Activated B cell treated with CpG ODN at 0.5 μM for 24 hours (primary cell): ENCODE measurements around the gene ARHGAP26. TPM values are rescaled to one million over a fixed set of nuclear protein-coding genes. Genes with fewer than 3 reads are reported as not detected.

ENCODE experiments used
- ATAC-seq: fragments of 200-7000 bp; cut with Tn5 transposase; one replicate; pipeline ENCODE4 v1.10.0; 2021; ENCODE audit warnings: low read depth, mild to moderate bottlenecking, moderate library complexity
- CTCF ChIA-PET: fragments of 350-600 bp; sonication (Branson Sonifier 250); formaldehyde crosslinking; loops from one replicate; lab custom pipeline; 2021; ENCODE audit warnings: antibody characterized with exemption; lab: Charles Lee
- POLR2A ChIA-PET: fragments of 350-600 bp; sonication (Branson Sonifier 250); formaldehyde crosslinking; loops from one replicate; lab custom pipeline; 2021; ENCODE audit warnings: antibody characterized with exemption; lab: Charles Lee
- DNase-seq: peaks from one replicate; pipeline ENCODE4 v3.0.0; 2022
- H3K27ac Mint-ChIP-seq: one replicate; pipeline ENCODE4 v1.8.0; 2020; ENCODE audit warnings: mixed read lengths
- H3K27me3 Mint-ChIP-seq: one replicate; pipeline ENCODE4 v1.8.0; 2021; ENCODE audit warnings: mixed read lengths
- H3K36me3 Mint-ChIP-seq: one replicate; pipeline ENCODE4 v1.8.0; 2021; ENCODE audit warnings: low read depth, mixed read lengths
- H3K4me1 Mint-ChIP-seq: one replicate; pipeline ENCODE4 v1.8.0; 2021; ENCODE audit warnings: mixed read lengths
- H3K4me3 Mint-ChIP-seq: one replicate; pipeline ENCODE4 v1.8.0; 2020; ENCODE audit warnings: mild to moderate bottlenecking, mixed read lengths
- H3K9me3 Mint-ChIP-seq: one replicate; pipeline ENCODE4 v1.8.0; 2020; ENCODE audit warnings: mixed read lengths
- CTCF ChIP-seq: fragments of 200-600 bp; IDR thresholded peaks from one replicate; pipeline ENCODE4 v1.8.0; 2022; ENCODE audit warnings: antibody characterized with exemption, mild to moderate bottlenecking
- intact Hi-C: fragments of 100-400 bp; cut with micrococcal nuclease; formaldehyde crosslinking; loops from one replicate; pipeline ENCODE4 v1.15.1; 2024
- total RNA-seq: library from RNA; stranded (reverse); gene quantifications from 2 replicates; pipeline ENCODE4 v1.2.3, GENCODE V29; 2022

The ARHGAP26 gene
- total RNA-seq, 1 donor from 2014 or later = 20.9 TPM

DNA sequence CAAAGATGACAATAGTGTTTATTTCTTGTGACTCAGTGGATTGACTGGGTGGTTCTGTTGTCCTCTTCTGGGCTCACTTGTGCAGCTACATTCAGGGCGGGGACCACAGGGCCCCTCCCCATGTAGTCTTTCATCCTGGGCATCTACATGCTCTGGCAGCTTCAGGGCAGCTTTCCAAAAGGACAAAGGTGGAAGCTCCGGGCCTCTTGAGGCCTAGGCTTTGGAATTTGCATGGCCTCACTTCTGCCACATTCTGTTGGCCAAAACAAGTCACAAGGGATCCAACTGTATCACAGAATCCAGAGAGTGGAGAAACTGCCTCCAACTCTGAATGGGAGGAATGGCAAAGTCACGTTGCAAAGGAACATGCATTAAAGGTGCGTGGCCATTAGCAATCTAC, 64.3 kb downstream of the ARHGAP26 start:
- Mint-ChIP-seq H3K9me3 (no peaks in the 10 kb centered on the region), H3K4me3 (no peak overlapping the region), H3K27me3 (no peaks in the 10 kb centered on the region), H3K27ac (no peak overlapping the region), H3K36me3 (no peaks in the 10 kb centered on the region), H3K4me1 (no peaks in the 10 kb centered on the region)
- DNase-seq (no peak), ATAC-seq (no peak)
- CTCF ChIA-PET = interaction anchor here (1.1 kb wide), 1 partner anchor 86 kb away, joined by 5 read pairs; no protein-coding TSS in a partner anchor
- intact Hi-C loops = no loop called here
- TF ChIP-seq CTCF = no peak
- POLR2A ChIA-PET = no interaction called here

DNA sequence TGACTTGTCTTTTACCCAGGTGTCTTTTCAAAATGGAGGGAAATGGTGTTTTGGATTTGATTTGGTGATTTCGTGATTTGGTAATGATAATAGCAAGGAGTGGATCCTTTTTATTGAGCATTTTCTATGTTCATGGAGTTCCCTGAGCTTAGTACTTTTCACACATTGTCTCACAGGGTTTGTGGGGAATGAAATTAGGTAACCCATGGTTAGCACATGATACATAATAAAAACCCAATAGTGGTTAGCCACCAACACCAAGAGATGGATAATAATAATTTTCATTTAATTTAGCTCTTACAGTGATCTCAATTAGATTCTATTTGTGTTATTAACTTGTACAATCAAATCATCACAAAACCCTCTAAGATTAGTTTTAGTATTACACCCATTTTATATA, 65.4 kb downstream of the ARHGAP26 start:
- H3K4me3 Mint-ChIP-seq = no peak overlapping the region
- H3K4me1 Mint-ChIP-seq = no peaks in the 10 kb centered on the region

GRCh38 chr5:142836048-142836447, 65.9 kb downstream of the ARHGAP26 start:
- Mint-ChIP-seq H3K27me3 (no peaks in the 10 kb centered on the region), H3K27ac (no peak overlapping the region), H3K9me3 (no peaks in the 10 kb centered on the region), H3K4me1 (no peaks in the 10 kb centered on the region), H3K36me3 (no peaks in the 10 kb centered on the region), H3K4me3 (no peak overlapping the region)
- DNase-seq (no peak), ATAC-seq (no peak)
- no peak for TF ChIP-seq CTCF
- intact Hi-C loops = no loop called here
- ChIA-PET CTCF (no interaction called here), POLR2A (no interaction called here)

More for the DNA sequence above, 65.4 kb downstream of the ARHGAP26 start:
- ATAC-seq (no peak), DNase-seq (no peak)
- intact Hi-C loops = no loop called here
- TF ChIP-seq CTCF = no peak
- ChIA-PET CTCF (interaction anchor here (1.1 kb wide), 1 partner anchor 87 kb away, joined by 5 read pairs; no protein-coding TSS in a partner anchor), POLR2A (no interaction called here)
- no peaks in the 10 kb centered on the region for H3K27me3 Mint-ChIP-seq
- no peaks in the 10 kb centered on the region for H3K9me3 Mint-ChIP-seq
- no peaks in the 10 kb centered on the region for H3K36me3 Mint-ChIP-seq
- no peak overlapping the region for H3K27ac Mint-ChIP-seq

- H3K4me3 Mint-ChIP-seq = no peak overlapping the region
- no peaks in the 10 kb centered on the region for H3K4me1 Mint-ChIP-seq
Observed at GRCh38 chr5:142837081-142837725, 67.0 kb downstream of the ARHGAP26 start.

DNA sequence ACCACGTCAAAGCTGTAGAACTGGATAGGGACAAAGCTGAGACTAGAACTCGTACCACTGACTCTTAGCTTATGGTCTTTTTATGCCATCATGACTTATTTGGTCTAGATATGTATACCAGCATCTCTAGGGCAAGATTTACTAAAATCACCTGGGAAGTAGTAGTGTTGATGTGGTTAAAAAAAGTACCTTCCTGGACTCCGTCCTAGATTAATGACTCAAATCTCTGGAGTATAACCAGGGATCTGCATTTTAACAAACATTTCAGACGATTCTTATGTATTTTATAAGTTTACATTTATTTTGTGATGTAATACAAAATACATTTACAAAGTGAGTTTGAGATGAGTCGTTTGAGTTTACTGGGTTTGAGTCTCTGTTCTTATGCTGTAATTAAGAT, 68.7 kb downstream of the ARHGAP26 start:
- ChIA-PET CTCF (no interaction called here), POLR2A (no interaction called here)
- H3K27ac Mint-ChIP-seq = no peak overlapping the region
- no peaks in the 10 kb centered on the region for H3K9me3 Mint-ChIP-seq
- TF ChIP-seq CTCF = no peak
- ATAC-seq (no peak), DNase-seq (no peak)
- peaks cover 4% of the 10 kb centered on the region for H3K4me1 Mint-ChIP-seq
- H3K36me3 Mint-ChIP-seq = no peaks in the 10 kb centered on the region
- no peak overlapping the region for H3K4me3 Mint-ChIP-seq
- no peaks in the 10 kb centered on the region for H3K27me3 Mint-ChIP-seq
- intact Hi-C loops = no loop called here

More at GRCh38 chr5:142837081-142837725, 67.0 kb downstream of the ARHGAP26 start:
- Mint-ChIP-seq H3K27me3 (no peaks in the 10 kb centered on the region), H3K36me3 (no peaks in the 10 kb centered on the region), H3K27ac (no peak overlapping the region), H3K9me3 (no peaks in the 10 kb centered on the region)
- CTCF ChIA-PET = no interaction called here
- ATAC-seq (no peak), DNase-seq (no peak)
- POLR2A ChIA-PET = no interaction called here
- intact Hi-C loops = no loop called here
- no peak for TF ChIP-seq CTCF
